Testis (tissue), 3 donors: Measurements from ENCODE around the gene CCDC82. TPM values are rescaled to one million over a fixed set of nuclear protein-coding genes. Genes with fewer than 3 reads are reported as not detected.
A peak's percentile ranks its signal among the peaks of the same experiment; 100 is the strongest.

Experiments used
- DNase-seq: peaks from one replicate; pipeline ENCODE4 v3.0.0-alpha.2; 2019
- H3K27ac ChIP-seq, 2 donors: fragments of 200-600 bp; sonication (generic); one replicate each; pipeline ENCODE4 v1.5.1; 2019
- H3K27me3 ChIP-seq: fragments of 200-600 bp; sonication (generic); one replicate; pipeline ENCODE4 v1.5.1; 2019
- H3K36me3 ChIP-seq: fragments of 200-600 bp; sonication (generic); one replicate; pipeline ENCODE4 v1.5.1; 2017; ENCODE audit warnings: low read depth; ENCODE audit errors: missing control alignments
- H3K4me1 ChIP-seq: fragments of 200-600 bp; sonication (generic); one replicate; pipeline ENCODE4 v1.5.1; 2019
- H3K4me3 ChIP-seq, 2 donors: fragments of 200-600 bp; sonication (generic); one replicate each; pipeline ENCODE4 v1.5.1; 2017 to 2019
- H3K9me3 ChIP-seq: fragments of 200-600 bp; sonication (generic); one replicate; pipeline ENCODE4 v1.5.1; 2017
- POLR2A ChIP-seq: fragments of 450-650 bp; IDR thresholded peaks from one replicate; pipeline ENCODE4 v1.6.1; 2017; ENCODE audit warnings: antibody characterized with exemption, mild to moderate bottlenecking, moderate library complexity
- WGBS, 2 donors: methylation state at CpG; one replicate each; pipeline ENCODE4 v1.1.5; 2018; 5-methylcytosine and 5-hydroxymethylcytosine counted together
- intact Hi-C: fragments of 100-400 bp; cut with DNase I; formaldehyde crosslinking; loops from one replicate; pipeline ENCODE4 v1.15.1; 2023; ENCODE audit warnings: low total_unique reads
- polyA plus RNA-seq: library from polyadenylated mRNA; stranded (reverse); fragments of 350-450 nt; fragmentation: Illumina TruSeq; extraction: RNeasy Lipid Tissue Mini Kit (QIAGEN cat#74804); gene quantifications from one replicate; pipeline ENCODE4 v1.2.3, GENCODE V29; 2014; ENCODE audit warnings: low read depth, low replicate concordance; ENCODE audit not compliant: insufficient read depth
- total RNA-seq, 2 donors: library from RNA; depleted of rRNA; stranded (reverse); fragments of >200 nt; gene quantifications; one replicate each; pipeline ENCODE4 v1.2.3, GENCODE V29; 2016
- TF ChIP-seq, protein P1 (sequence below), 3 experiments: fragments of 450-650 bp in 2 of 3; fragments of 200-600 bp in 1 of 3; sonication (generic) in 1 of 3; IDR thresholded peaks; one replicate each; pipeline ENCODE4 v1.5.1; 2016 to 2019; ENCODE audit warnings: antibody characterized with exemption in 3 of 3, mild to moderate bottlenecking in 2 of 3, moderate library complexity in 1 of 3

The CCDC82 gene
- total and polyA plus RNA-seq, 3 donors from 2014 or later = 36.6 to 50.9 (median 42.5) TPM

DNA sequence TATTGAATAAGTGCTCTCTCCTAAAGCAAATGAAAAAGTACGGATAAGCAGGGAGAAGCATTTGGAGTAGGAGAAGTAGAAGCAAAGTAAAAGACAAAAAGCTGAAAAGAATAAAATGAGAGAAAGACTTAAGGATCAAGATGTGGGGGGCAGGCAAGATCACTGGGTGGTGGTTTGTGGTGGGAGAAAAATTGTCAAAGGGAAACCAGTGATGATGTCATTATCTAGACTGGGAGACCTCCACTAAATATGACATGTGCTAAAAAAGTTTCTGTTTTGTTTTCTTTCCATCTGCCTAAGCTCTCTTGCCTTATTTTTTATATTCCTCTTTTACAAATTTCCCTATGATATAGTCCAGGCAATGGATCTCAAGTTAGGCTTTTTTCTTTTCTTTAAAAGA lies 31.9 kb downstream of the CCDC82 start:
- 94 to 100% methylated on average over 1 of the region's 1 CpG for WGBS, 2 donors
- Histone ChIP-seq H3K9me3 (no peaks in the 10 kb centered on the region), H3K27me3 (no peaks in the 10 kb centered on the region), H3K36me3 (no peaks in the 10 kb centered on the region), H3K4me1 (no peaks in the 10 kb centered on the region), H3K27ac (no peak overlapping the region), H3K4me3 (no peak overlapping the region)
- TF ChIP-seq, protein P1, sequence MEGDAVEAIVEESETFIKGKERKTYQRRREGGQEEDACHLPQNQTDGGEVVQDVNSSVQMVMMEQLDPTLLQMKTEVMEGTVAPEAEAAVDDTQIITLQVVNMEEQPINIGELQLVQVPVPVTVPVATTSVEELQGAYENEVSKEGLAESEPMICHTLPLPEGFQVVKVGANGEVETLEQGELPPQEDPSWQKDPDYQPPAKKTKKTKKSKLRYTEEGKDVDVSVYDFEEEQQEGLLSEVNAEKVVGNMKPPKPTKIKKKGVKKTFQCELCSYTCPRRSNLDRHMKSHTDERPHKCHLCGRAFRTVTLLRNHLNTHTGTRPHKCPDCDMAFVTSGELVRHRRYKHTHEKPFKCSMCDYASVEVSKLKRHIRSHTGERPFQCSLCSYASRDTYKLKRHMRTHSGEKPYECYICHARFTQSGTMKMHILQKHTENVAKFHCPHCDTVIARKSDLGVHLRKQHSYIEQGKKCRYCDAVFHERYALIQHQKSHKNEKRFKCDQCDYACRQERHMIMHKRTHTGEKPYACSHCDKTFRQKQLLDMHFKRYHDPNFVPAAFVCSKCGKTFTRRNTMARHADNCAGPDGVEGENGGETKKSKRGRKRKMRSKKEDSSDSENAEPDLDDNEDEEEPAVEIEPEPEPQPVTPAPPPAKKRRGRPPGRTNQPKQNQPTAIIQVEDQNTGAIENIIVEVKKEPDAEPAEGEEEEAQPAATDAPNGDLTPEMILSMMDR (IDR thresholded peaks at IDR 0.05) = no peak
- intact Hi-C loops = no loop called here
- no peak for DNase-seq

DNA sequence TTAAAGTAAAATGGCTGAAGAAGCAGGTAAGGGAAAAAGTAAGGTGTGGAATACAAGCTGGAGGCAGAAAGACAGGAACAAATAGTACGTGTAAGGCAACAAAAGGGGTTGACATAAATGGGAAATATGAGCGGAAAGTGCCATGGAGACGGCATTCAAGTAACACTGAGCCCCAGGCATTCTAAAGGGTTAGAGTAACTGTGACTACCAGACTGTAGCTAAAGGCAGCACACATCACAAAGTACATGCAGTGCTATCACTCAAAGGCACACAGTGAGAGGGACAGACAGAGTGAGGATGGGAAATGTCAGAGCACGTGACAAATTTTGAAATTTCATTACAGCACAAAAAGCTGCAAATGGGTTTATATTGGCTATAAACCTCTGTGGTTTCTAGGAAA lies 32.9 kb downstream of the CCDC82 start:
- no peak overlapping the region for H3K27ac ChIP-seq
- no peak overlapping the region for H3K4me3 ChIP-seq
- H3K36me3 ChIP-seq = no peaks in the 10 kb centered on the region
- intact Hi-C loops = no loop called here
- no peaks in the 10 kb centered on the region for H3K9me3 ChIP-seq
- H3K4me1 ChIP-seq = no peaks in the 10 kb centered on the region
- no peak for DNase-seq
- TF ChIP-seq, protein P1 (IDR thresholded peaks at IDR 0.05) = no peak
- TF ChIP-seq POLR2A = no peak
- no peaks in the 10 kb centered on the region for H3K27me3 ChIP-seq
- 88 to 95% methylated on average over 4 of the region's 4 CpGs for WGBS, 2 donors

DNA sequence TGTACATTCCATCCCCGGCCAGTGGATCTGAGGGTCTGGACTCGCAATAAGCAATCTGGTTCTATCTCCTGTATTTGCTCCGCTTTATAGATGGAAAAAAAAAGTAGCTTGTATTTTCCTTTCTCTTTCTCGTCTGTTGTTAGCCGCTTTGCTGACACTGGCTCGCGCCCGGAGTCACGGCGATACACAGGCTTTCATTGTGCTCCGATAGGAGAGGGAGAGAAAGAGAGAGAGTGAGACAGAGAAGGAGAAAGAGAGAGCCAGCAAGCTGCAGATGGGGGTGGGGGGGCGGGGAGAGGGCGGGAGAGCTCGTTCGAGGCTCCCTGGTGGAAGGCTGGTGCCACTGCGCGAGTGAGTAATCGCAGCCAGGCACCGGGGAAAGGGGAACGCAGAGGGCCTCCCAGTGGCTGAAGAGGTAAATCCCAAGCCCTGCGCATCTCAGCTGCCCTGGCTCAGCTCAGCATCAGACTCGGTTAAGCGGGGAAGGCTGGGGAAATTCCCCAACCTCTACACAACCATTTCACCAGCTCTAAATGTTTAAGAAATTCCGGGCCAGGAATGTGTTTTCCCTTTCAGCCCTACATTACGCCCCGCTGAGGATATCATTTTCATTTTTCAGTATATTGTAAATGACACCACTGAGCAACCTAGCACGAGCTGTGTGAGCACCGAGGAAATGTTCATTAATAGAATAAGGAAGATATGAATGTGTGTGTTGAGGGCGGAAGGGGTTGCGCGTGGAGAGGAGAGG lies 46.6 kb downstream of the CCDC82 start, which contains the start of gene MAML2:
Gene MAML2, minus strand, starts transcription at position 235 of the 751 bp plus-strand sequence. CDS start 1,300 bp downstream, outside the sequence.
- Histone ChIP-seq H3K27ac (peak within 1 kb of the TSS; percentile 79 to 86), H3K4me3 (peak within 1 kb of the TSS; percentile 69), H3K36me3 (no peaks in the 10 kb centered on the region), H3K9me3 (no peaks in the 10 kb centered on the region), H3K27me3 (no peaks in the 10 kb centered on the region), H3K4me1 (peaks cover 33% of the 10 kb centered on the region)
- intact Hi-C loops = loop anchor here (10.0 kb wide), 1 partner anchor 288 kb away; no protein-coding TSS in a partner anchor
- DNase-seq = peak; percentile 95
- no peak for TF ChIP-seq POLR2A
- TF ChIP-seq, protein P1 (IDR thresholded peaks at IDR 0.05) = peak; percentile 62 to 86 (median 83)
- 4% methylated on average over 31 of the region's 31 CpGs for WGBS, 2 donors

DNA sequence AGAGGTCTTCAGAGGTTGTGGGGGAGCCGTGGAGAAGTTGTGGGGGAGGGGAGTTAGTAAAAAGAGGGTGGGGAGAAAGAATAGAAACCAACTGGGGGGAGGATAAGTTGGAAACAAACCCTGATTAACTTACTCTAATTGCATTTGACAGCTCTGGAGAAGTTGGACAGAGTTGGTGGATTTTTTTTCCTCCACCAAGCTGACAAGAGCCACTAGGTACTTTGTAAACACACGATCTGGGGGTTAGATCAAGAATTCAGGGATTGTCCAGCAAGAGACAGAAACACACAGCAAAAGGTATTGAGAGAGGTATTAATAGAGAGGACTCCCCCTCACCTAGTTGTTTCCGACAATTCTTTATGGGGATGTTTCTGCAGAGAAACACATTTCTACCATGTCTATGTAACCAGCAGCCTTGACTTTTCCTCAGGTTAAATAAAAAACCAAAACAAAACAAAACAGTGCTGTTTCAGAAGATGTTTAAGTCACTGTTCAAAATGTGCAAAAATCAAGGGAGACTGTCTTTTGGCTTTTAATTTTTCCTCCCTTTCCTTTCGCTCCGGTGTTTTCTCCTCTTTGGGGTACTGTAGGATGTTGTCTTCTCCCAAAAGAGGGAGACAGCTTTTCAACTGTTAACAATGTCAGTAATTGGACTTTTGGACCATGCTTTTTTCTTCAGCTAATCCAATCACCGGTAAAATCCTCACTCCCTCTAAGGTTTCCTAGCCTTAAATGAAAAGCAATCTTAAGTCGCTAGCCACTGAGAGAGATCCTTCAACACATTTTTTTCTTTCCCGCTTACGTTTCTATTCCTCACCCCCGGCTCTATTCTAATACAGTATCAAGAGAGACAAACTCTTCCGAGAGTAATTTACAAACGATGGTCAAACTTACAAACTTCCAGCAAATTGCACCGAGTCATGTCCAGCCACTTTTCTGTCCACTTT lies 47.4 kb downstream of the CCDC82 start:
- WGBS, 2 donors = 0% methylated on average over 13 of the region's 13 CpGs
- H3K27me3 ChIP-seq = no peaks in the 10 kb centered on the region
- H3K36me3 ChIP-seq = no peaks in the 10 kb centered on the region
- TF ChIP-seq, protein P1 (IDR thresholded peaks at IDR 0.05) = no peak
- no peak for TF ChIP-seq POLR2A
- no peaks in the 10 kb centered on the region for H3K9me3 ChIP-seq
- H3K4me1 ChIP-seq = peaks cover 38% of the 10 kb centered on the region
- peak overlapping the region; percentile 79 to 86 for H3K27ac ChIP-seq
- DNase-seq = no peak
- H3K4me3 ChIP-seq = peak overlapping the region; percentile 69
- intact Hi-C loops = loop anchor here (10.0 kb wide), 1 partner anchor 287 kb away; no protein-coding TSS in a partner anchor
